ENCODE data around the gene SARNP. TPM values are rescaled to one million over a fixed set of nuclear protein-coding genes. Genes with fewer than 3 reads are reported as not detected.

SARNP gene
- total RNA-seq, 1 donor from 2014 or later: 69.9 TPM

- intact Hi-C loops (cut with micrococcal nuclease): loop anchor here (2.0 to 10.0 kb wide), 2 partner anchors 1299 to 1987 kb away; partner anchors contain the start of genes CALCOCO1 and ITGA5
These were observed 103.8 kb downstream of the SARNP start for GRCh38 chr12:55713721-55714120.

- intact Hi-C loops (cut with micrococcal nuclease): loop anchor here (10.0 kb wide), 1 partner anchor 1298 kb away; the partner anchor contains the start of gene ITGA5
These were observed 104.7 kb downstream of the SARNP start for GRCh38 chr12:55712700-55713415.

- intact Hi-C loops (cut with micrococcal nuclease): loop anchor here (10.0 kb wide), 1 partner anchor 1297 kb away; the partner anchor contains the start of gene ITGA5
These were observed 105.6 kb downstream of the SARNP start for GRCh38 chr12:55711786-55712553.

- intact Hi-C loops (cut with micrococcal nuclease): loop anchor here (2.0 kb wide), 1 partner anchor 62 kb away; no protein-coding TSS in a partner anchor
These were observed 108.8 kb downstream of the SARNP start for GRCh38 chr12:55708695-55709233.

- intact Hi-C loops (cut with micrococcal nuclease): loop anchor here (2.0 kb wide), 1 partner anchor 61 kb away; no protein-coding TSS in a partner anchor
These were observed 109.5 kb downstream of the SARNP start, which contains the start of gene ITGA7 for GRCh38 chr12:55707841-55708694. ITGA7 (minus strand) TSS chr12:55707904; CDS start chr12:55707682, 222 bp downstream.

Other genes with a start within 250 kb of the SARNP start
- not detected in 2 replicates for gene OR2AP1, start 245.3 kb downstream of the SARNP start, total RNA-seq
- not detected in 2 replicates for gene OR10P1, start 180.8 kb downstream of the SARNP start, total RNA-seq
- 0.93 and 1.3 TPM in 2 replicates for gene ITGA7, start 109.8 kb downstream of the SARNP start, total RNA-seq
- 115 and 123 TPM in 2 replicates for gene BLOC1S1, start 101.7 kb downstream of the SARNP start, total RNA-seq
- gene RDH5, start 97.3 kb downstream of the SARNP start, total RNA-seq: 14.6 and 16.2 TPM in 2 replicates
- 164 and 172 TPM in 2 replicates for gene CD63, start 88.7 kb downstream of the SARNP start, total RNA-seq
- gene GDF11, start 74.6 kb downstream of the SARNP start, total RNA-seq: 16.6 and 17.3 TPM in 2 replicates
- gene ORMDL2, start 317 bp upstream of the SARNP start, total RNA-seq: 86.0 and 90.9 TPM in 2 replicates
- gene DNAJC14, start 11.9 kb upstream of the SARNP start, total RNA-seq: 37.8 and 38.4 TPM in 2 replicates
- 0.12 TPM in 1 of 2 replicates, not detected in the other for gene MMP19, start 25.2 kb upstream of the SARNP start, total RNA-seq
- gene PYM1, start 110.2 kb upstream of the SARNP start, total RNA-seq: 41.9 and 44.6 TPM in 2 replicates
- 575 and 579 TPM in 2 replicates for gene DGKA, start 113.4 kb upstream of the SARNP start, total RNA-seq
- not detected in 2 replicates for gene PMEL, start 148.3 kb upstream of the SARNP start, total RNA-seq
- 82.1 and 84.4 TPM in 2 replicates for gene CDK2, start 149.1 kb upstream of the SARNP start, total RNA-seq
- gene RAB5B, start 156.4 kb upstream of the SARNP start, total RNA-seq: 68.8 and 73.5 TPM in 2 replicates
- gene SUOX, start 179.6 kb upstream of the SARNP start, total RNA-seq: 10.0 and 10.6 TPM in 2 replicates
- 33.2 and 37.8 TPM in 2 replicates for gene IKZF4, start 203.3 kb upstream of the SARNP start, total RNA-seq
- gene RPS26, start 224.2 kb upstream of the SARNP start, total RNA-seq: 32.8 and 35.9 TPM in 2 replicates